GM12873 (cell line): ENCODE results near the gene INF2.
A peak's percentile ranks its signal among the peaks of the same experiment; 100 is the strongest.

Experiments used
- TF ChIP-seq, protein P1 (sequence below): IDR thresholded peaks from 2 replicates; pipeline ENCODE4 v1.5.1; 2012; ENCODE audit warnings: low read depth, mild to moderate bottlenecking, moderate library complexity, low read length, control low read depth; ENCODE audit not compliant: insufficient read depth; ENCODE audit errors: missing control alignments

The INF2 gene

GRCh38 chr14:104729835-104730181, 40.4 kb downstream of the INF2 start:
- TF ChIP-seq, protein P1, sequence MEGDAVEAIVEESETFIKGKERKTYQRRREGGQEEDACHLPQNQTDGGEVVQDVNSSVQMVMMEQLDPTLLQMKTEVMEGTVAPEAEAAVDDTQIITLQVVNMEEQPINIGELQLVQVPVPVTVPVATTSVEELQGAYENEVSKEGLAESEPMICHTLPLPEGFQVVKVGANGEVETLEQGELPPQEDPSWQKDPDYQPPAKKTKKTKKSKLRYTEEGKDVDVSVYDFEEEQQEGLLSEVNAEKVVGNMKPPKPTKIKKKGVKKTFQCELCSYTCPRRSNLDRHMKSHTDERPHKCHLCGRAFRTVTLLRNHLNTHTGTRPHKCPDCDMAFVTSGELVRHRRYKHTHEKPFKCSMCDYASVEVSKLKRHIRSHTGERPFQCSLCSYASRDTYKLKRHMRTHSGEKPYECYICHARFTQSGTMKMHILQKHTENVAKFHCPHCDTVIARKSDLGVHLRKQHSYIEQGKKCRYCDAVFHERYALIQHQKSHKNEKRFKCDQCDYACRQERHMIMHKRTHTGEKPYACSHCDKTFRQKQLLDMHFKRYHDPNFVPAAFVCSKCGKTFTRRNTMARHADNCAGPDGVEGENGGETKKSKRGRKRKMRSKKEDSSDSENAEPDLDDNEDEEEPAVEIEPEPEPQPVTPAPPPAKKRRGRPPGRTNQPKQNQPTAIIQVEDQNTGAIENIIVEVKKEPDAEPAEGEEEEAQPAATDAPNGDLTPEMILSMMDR, result no peak

DNA sequence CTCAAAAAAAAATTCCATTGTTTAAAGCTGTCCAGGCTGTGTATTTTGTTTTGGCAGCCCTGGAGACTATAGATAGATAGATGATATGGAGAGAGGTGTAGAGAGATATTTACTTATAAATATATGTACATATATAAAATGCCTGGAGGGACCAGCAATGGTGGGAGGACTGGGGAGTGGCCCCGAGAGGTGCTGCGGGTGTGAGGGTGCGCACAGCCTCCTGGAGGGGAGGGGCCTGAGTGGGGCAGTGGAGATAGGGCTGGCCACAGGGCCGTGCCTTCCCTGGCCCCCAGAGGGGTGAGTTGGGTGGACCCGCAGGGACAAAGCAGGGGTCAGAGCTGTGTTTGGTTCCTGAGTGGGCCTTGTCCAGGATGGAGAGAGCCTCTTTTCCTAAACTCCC, 41.1 kb downstream of the INF2 start:
- TF ChIP-seq, protein P1, result no peak

DNA sequence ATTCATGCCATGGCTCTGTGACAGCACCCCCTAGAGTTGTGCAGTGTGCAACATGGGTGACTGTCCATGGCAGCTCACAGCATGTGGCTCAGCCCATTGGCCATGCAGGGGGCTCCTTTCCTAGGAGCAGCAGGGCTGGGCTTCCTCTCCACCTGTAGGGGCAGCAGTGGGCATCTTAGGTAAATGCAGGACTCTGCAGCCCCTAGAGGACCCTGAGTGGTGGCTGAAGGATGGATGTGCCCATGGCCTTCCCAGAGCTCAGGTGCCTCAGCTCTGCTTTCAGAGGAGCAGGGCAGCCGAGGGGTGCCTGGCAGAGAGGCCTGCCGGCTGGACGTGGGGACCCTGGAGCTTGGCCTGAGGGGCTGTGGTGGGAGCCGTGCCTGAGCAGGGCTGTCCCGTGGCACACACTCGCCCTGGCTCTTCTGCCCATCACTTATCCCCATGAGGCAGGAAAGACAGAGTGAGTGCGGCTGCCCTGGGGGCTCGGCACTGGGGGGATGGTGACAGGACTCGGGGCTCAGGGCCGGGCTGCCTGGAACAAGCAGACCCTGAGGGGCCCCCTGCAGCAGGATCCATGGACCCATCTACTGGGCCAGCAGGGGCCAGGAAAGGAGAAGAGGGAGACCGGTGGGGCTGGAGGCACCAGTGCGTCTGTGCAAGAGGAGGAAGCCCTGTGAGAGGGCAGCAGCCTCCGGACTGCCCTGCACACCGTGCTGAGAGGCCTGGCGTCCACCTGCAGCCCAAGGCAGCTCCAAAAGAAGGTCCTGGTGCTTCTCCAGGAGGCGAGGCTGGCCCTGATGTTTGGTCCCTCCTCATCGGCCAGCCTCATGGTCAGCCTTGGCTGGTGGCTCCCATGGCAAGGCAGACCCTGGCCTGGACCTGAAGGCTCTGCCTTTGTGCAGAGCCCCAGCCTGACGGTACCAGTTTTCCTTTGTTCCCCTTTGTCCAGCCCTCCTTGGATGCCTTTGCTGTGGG, 42.2 kb downstream of the INF2 start:
- TF ChIP-seq, protein P1, result peak; percentile 41

GRCh38 chr14:104732355-104732804, 43.0 kb downstream of the INF2 start:
- TF ChIP-seq, protein P1, result no peak

DNA sequence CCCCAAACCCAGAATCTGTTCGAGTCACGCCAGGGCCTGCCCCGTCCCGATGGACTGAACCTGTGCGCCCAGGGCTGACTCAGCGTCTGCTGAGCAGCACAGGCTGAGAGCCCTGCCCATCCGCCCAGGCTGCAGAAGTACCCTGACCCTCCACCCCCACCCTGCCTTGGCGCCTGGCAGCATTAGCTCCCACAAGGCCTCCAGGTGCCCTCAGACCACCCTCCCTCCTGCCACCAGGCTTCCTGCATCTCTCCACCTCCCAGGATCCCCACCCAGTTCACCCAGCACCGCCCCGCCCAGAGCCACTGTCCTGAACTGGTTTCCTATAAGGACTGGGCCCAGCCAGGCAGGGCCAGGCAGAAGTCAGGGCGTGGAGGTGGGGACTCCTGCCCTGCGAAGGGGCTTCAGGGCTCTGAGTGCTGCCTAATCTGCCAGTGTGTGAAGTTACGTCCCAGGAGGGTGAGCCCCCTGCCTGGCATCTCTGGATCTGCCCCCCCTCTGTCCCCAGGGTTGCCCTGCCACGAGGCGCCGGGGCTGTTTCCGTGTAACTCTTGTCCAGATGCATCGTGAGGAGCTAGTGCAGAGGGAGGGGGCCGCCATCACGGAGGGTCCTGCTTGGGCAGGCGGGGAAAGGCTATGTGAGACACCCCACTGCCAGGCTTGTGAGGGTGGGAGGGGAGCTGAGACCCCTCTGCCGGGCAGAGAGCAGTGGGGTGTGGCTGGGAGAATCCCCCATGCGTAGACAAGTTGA, 43.7 kb downstream of the INF2 start:
- TF ChIP-seq, protein P1, result no peak

GRCh38 chr14:104734051-104734587, 44.7 kb downstream of the INF2 start:
- TF ChIP-seq, protein P1, result no peak

GRCh38 chr14:104734601-104734990, 45.2 kb downstream of the INF2 start:
- TF ChIP-seq, protein P1, result no peak
